Islet precursor cell (in vitro differentiated cells): ENCODE results near the gene INS.

Source experiments
- DNase-seq: peaks from one replicate; pipeline ENCODE4 v3.0.0-alpha.2; 2018

The INS gene

GRCh38 chr11:2142762-2143202 lies 18.2 kb downstream of the INS start:
- no peak for DNase-seq

DNA sequence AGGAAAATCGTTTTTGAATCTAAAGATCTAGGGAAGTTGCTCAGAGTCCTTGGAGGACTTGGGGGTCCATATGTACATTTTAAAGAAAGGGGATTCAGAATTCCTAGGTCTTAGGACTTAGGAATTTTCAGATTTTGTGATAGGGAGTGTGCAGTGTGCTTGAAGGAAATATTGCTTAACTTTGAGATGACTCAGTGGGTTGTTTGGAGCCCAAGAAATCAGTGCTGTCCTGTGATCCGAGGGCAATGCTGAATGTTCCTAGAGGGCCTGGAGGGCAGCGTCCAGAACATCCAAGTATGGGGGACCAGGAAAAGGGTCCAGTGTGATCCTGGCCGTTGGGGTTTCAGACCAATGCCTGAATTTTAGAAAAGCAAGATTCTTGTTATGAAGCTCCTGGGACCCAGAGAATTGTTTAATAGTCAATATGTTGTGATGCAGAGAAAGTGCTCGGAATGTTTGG lies 18.7 kb downstream of the INS start:
- no peak for DNase-seq

- DNase-seq = no peak
Observed at GRCh38 chr11:2140411-2141400, 20.3 kb downstream of the INS start.

DNA sequence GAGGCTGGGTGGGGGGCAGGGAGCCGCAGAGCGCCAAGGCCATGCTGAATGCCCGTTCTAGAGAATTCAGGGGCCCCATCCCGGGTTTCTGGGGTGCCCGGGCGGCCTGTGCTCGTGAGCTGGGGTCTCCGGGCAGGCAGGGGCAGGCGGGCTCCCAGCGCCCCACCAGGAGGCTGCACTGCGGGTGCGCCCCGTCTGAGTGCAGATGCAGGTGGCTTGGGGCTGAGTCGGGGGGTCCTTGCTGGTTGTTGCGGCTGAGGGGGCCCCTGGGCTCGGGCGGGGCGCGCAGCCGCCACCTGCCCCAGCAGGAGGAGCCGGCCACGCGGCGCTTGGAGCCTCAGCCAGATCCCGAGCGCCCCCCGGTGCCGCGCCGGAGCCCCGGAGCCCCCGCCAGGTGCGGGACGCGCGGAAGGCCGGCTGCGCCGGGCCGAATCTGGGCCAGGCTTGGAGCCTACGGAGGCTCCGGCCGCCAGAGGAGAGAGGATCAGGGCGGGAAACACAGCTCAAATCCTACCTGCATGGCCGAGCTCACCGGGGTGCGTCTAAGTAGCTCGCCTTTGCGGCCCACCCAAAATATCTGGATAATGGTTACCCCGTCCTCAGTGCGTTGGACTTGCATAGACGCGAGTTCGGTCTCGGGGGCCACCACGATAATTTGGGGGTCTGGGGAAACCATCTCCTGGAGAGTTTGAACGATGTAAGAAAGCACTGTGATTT lies 21.2 kb downstream of the INS start:
- DNase-seq = no peak

- no peak for DNase-seq
Observed at GRCh38 chr11:2139123-2139521, 21.9 kb downstream of the INS start, which contains the start of gene IGF2. TSS of gene IGF2 (minus strand) at chr11:2139389. CDS start at chr11:2135523, 3,866 bp downstream.

DNA sequence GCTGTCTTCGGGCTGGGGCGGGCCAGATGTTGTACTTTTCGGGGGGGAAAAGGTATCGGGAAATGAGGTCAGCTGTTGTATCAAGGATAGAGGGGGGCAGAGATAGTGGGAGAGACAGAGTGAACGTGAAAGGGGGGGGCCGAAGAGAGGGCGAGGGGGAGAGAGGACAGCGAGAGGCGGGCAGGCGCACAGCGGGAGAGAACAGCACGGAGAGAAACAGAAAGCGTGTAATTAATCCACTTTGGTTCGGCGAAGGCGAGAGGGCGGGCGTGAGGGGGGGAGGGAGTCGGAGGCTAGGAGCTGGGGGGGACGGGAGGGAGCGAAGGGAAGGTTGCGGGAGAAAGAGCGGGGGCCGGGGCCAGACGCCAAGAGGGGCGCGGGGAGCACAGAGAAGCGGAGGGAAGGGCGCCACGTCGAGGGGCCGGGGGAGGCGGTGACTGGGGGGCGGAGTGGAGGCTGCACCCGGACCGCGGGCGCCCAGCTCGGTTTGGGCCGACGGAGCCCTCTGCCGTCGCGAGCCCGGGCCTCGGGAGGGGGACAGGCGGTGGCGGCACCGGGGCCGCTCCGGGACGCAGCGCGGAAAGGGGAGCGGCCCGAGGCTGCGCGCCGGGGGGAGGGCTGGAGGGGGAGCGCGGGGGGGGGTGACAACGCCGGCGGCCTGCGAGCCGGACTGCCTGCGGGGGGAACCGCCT lies 22.4 kb downstream of the INS start:
- no peak for DNase-seq

- DNase-seq = no peak
Observed at GRCh38 chr11:2138068-2138430, 23.0 kb downstream of the INS start.

GRCh38 chr11:2137202-2138067 lies 23.6 kb downstream of the INS start:
- peak; percentile 89 for DNase-seq

DNA sequence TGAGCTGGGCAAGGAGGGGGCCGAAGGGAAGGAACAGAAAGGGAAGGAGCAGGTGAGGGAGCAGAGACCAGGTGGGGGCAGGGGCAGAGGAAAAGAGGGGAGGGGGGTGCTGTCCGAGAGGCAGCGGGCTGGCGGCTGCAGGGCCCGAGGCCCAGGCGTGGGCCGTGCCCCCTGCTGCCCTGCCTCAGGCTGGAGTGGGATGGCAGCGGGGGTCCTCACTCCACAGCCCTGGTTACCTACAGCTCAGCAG lies 24.1 kb downstream of the INS start:
- no peak for DNase-seq

- DNase-seq = no peak
Observed at GRCh38 chr11:2136209-2136951, 24.6 kb downstream of the INS start.

- no peak for DNase-seq
Observed at GRCh38 chr11:2135648-2136201, 25.3 kb downstream of the INS start.

GRCh38 chr11:2135018-2135569 lies 25.9 kb downstream of the INS start:
- DNase-seq = no peak

GRCh38 chr11:2134022-2135010 lies 26.7 kb downstream of the INS start:
- no peak for DNase-seq

GRCh38 chr11:2133241-2134021 lies 27.6 kb downstream of the INS start:
- DNase-seq = no peak

- no peak for DNase-seq
Observed at GRCh38 chr11:2132874-2133240, 28.2 kb downstream of the INS start.

DNA sequence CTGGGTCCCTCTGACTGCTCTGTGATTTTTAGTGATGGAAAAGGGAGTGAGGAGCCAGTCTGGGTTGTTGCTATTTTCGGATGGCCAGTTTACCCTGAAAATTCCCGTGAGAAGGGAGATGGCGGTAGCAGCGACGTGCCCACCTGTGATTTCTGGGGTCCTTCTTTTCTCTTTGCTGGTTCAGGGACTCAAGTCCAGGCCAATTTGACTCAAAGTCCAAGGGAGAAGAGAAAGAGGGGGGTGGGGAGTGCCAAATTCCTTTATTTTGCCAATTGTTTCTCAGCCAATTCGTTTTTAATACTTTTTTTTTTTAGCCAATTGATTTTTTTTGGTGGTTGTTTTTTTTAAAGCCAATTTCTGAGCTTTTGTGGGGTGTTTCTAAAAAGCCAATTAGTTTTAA lies 28.8 kb downstream of the INS start:
- DNase-seq = no peak

GRCh38 chr11:2131371-2132236 lies 29.4 kb downstream of the INS start:
- DNase-seq = no peak

GRCh38 chr11:2130881-2131352 lies 30.1 kb downstream of the INS start:
- no peak for DNase-seq
